Globus pallidus (tissue), 1 donor: ENCODE results near the gene OR2F1.

Experiments
- DNase-seq: peaks from one replicate; pipeline ENCODE4 v3.0.0-alpha.2; 2015; ENCODE audit warnings: low spot score

The OR2F1 gene, protein sequence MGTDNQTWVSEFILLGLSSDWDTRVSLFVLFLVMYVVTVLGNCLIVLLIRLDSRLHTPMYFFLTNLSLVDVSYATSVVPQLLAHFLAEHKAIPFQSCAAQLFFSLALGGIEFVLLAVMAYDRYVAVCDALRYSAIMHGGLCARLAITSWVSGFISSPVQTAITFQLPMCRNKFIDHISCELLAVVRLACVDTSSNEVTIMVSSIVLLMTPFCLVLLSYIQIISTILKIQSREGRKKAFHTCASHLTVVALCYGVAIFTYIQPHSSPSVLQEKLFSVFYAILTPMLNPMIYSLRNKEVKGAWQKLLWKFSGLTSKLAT

DNA sequence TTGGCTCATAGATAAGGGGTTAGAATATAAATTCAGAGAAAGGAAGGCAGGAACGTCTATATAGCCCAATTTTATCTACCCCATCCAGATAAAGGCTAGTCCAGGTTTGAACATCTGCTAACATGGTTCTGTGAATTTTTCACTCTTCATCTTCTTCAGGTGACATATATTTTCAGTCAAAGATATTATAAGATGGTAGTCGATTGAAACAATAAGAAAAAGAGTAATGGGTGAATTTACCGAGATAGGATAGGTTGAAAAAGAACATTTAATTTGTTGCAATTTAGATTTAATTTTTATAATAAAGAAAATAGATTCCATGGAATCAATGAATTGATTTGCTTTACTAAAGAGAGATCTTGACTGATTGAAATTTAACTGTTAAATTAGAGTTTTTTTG lies at the start of gene OR2F1:
Gene OR2F1 (plus strand): TSS at position 301 of the 400 bp plus-strand sequence. CDS start 5,127 bp downstream, outside the sequence.
- DNase-seq, result no peak

DNA sequence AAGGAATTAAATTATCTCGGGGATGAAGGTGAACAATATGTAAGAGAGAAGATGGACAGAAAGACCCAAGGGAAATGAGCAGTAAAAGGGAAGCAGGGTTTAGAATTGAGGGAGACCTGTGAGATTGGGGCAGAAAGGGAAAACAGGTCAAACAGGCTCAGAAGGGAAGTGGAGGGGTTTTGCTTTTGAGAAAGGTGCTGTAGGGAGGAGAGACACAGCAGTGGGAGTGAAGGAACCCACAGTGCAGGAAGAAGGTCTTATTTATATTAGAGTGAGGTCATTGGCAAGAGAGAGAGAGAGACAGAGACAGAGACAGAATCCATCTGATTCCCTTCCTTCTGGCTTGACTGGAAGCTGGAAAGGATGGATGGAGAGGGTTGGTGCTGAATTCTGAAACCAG lies 49.1 kb upstream of the OR2F1 start:
- DNase-seq, result no peak

DNA sequence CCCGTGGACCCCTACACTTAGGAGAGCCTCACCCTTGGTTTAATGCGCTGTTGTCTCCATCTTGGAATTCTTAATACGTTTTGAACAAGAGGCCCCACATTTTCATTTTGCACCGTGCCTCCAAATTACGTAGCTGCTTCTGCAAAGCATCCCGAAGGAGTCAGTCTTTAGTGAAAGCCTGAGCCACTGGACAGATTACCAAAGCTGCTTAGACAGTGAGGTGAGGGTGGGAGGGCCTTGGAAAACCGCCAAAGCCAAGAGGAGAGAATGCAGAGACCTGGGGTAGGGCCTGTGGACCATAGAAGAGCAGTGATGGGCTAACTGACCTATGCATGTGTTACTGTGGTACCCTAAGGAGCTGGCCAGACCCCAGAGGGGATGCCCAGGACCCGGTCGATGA lies 48.5 kb upstream of the OR2F1 start:
- no peak for DNase-seq

DNA sequence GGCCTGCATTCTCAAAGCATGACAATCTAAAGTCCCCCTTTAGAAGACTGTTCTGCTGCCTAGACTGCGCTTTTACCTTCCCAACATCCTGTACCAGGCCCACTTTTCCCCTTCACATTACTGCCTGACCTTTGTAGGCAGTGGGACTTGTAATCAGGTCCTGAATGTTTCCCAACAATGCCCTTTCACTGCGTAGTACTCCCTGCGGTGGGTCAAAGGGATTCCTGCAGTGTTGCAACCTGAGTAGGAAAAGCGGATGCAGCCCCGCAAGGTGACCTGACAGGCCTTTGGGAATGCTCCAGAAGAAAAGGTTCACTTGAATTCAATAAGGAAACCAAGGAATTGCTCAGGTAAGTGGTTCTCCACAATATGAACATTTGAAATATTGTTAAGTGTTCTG lies 47.7 kb upstream of the OR2F1 start:
- DNase-seq, result no peak

DNA sequence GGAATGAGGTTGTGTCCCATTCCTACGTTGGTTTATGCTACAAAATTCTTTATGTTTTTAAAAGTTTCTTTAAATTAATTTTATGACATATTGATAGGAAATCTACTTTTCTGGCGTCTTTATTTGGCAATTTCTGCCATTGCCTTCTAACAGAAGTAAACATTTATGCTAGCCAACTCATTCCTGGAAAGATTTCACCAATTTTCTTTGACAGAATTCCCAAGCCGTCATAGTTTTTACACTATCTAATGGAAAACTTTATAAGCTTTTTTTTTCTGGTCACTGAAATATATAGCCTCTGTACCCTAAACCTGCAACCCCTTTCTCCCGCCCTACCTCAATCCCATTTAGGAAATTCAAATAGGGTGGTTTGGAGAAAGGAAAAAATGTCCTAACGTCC lies 46.5 kb upstream of the OR2F1 start:
- DNase-seq, result no peak

DNA sequence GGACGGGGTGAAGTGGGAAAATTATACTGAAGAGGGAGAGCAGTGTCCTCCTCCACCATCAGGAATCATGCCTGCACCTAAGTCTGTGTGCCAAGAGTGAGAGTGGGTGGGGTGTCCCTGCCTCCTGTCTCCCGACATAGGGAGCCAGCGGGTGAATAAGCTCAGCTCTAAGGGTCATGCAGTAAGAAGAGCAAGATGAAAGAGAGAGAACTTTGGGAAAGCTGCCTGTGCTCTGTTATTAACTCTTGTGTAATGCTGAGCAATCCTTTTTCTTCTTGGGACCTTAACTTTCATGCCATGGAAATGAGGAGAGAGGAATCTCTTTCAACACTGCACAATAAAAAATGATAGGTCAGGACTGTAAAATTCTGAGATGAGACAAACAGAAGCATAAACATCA lies 44.8 kb upstream of the OR2F1 start:
- DNase-seq, result no peak

DNA sequence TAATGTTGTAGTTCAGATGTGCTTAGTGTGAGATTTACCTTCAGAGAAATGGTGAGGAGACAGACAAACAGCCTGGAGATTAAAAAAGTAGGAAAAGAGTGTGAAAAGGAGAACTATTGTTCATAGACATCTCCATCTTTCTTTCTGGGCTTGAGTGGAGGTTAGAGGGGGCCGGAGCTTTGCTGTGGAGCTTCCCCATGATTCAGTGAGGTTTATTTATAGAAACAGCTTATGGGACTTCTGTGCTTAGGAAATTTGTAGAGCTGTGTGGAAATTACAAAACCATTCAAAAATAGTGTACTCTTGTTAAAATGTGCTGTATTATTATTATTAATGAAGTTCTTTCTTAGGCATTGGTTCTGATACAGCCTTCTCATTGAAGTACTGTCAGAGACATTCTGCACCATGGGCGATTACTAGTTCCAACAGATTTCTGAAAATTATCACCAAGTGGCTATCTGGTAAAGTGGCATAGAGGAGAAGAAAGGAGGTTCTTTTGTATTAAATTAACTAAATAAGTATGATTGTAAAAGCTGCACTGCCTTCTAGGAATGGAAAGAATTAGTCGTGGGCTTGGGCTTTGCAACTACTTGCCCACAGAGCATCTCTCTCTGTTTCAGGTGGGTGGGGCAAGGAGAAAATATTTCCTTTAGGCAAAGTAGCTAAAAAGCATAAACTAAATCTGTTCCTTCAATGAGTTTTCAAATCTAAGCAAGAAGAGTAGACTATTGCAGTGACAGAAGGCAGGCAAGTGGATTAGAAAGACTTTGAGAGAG lies 44.0 kb upstream of the OR2F1 start:
- DNase-seq, result no peak

DNA sequence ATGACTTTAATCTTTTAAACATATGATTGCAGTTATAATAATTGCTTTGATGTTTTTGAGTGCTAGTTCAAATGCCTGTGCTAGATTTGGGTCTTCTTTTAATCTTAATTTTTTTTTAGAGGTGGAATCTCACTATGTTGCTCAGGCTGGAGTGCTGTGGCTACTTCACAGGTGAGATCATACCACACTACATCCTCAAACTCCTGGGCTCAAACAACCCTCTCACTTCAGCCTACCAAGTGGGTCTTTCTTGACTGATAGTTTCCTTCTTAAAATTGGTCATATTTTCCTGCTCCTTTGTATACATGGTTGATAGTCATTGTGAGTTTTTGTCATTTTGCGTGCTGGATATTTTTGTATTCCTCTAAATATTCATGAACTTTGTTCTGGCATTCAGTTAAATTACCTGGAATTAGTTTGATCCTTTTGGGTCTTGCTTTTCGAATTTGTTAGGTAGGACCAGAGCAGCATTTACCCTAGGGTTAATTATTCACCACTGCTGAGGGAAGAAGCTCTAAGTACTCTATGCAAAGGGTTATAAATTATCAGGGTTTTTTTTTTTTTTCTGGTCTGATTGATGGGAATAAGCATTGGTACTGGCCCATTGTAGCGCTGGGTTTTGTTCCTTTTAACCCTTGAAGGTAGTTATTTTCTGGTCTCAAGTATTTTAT lies 40.6 kb upstream of the OR2F1 start:
- no peak for DNase-seq

DNA sequence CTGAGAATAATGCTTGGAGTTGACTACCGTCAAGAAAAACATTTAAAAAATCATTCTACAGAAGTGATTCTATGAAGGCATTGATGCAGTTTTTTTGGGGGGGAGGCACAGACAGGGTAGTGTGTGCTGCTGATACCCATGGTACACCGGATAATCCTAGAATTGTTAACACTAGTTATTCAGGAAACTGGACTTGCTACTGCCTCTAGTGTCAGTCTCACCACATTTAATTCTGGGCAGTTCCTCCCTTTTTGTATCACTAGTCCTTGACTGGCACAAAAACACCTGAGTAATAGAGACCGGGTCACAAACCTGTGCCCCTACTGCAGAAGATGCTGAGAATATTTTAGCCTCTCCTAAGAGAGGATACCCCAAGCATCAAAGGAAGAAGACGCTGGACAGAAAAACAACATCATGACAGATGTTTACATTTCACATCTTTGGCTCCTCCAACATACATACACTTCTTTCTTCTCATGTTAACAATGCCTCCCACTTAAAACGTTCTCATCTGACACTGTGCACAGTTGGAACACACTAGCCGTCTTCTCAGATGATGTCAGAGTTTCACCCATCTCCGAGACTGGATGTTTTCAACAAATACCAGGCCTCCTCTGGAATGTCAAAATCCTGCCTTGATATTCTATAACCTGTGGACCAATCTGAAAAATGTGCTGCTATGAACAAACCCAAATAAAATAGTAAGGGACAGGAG lies 39.5 kb upstream of the OR2F1 start:
- no peak for DNase-seq

DNA sequence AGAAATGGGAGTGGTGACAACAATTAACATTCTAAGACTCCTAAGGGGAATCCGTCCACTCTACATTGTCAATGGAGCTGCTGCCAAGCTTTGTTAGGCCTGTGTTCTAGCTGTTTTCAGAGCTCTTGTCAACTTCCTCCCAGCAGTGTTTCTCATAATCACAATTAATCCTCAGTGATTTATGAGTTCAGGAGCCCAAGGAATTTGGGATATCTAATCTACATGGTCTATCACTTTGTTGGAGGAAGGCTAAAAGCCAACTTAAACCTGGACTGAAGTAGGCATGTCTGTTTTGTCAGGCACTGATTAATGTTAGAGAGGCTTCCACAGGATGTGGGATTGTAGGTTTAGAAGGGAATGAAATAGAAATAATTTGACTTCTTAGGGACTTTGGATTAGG lies 29.8 kb upstream of the OR2F1 start:
- no peak for DNase-seq

DNA sequence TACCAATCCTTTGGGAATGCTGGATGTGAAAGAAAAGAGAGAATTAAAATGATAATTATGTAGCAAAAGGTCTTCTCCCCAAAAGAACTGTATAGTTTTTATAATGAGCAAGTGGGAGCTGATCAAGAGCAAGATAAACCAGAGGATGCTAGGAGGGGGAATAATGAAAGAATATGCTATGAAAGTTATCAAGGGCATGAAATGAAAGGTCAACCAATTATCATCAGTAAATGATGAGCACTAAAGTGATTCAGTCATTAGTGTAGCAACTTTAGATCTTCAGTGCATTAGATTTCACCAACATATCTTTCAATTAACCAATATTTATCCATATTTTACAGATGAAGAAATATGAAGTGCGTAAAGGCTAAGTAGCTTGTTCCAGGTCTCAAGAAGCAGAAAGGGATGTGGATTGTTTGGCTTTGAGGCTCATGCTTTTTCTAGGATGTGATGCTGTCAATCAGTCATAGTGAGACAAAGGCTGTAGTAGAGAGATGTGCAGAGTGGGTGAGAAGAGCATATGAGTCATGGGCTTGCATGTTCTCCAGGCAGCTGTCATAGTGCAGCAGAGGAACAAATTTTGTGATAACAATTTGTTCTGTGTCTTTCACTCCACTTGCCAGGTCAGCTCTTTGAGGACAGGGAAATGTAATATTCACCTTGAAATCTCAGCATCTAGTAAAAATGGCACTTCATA lies 25.3 kb upstream of the OR2F1 start:
- no peak for DNase-seq

DNA sequence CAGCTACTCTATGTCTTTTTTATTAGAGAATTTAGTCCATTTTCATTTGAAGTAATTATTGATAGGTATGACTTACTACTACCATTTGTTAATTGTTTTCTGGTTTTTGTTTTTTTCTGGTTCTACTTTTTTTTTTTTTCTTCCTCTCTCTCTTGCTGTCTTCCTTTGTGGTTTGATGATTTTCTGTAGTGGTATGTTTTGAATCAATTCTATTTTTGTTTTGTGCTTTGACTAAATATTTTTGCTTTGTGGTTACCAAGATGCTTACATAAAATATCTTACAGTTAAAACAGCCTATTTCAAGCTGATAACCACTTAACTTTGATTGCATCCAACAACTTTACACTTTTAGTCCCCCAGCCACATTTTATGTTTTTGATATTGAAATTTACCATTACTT lies 22.9 kb upstream of the OR2F1 start:
- DNase-seq, result no peak

DNA sequence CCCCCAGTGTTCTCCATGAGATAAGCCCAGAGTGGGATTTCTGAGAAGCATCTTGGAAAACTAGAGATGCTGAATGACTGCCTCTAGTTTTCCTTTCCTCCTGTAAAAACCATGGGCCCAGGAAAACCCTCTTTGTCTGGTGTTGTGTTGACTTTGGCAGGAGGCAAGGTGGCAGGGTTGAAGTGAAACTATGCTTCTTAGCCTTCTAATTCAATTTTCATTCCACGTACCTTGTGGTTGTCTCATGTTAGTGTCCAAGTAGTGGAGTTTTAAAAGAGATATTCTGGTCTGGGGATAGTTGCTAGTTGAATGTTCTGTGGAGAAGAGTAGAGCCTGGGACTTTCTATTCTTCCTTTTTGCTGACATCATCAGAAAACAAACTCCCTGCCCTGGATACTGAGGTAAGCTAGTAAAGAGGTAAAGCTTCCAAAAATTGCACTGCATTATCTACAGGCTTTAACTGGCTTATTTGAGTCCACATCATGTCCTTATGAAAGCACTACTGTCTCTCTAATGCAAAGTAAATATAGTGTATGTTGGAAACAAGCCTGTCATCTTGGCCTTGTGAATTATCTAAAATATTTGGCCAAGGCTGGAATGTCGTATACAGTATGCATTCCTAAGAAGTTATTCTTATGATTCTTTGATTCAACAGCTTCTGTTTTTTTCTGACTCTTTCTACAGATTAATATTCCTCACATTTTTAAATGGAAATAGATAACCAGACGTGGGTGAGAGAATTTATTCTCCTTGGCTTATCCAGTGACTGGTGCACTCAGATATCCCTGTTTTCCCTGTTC lies 19.9 kb upstream of the OR2F1 start, which contains the start of gene OR2F2:
Gene OR2F2 (plus strand): TSS at position 708 of the 800 bp plus-strand sequence. CDS start 0 bp downstream, at position 708.
- DNase-seq, result no peak

DNA sequence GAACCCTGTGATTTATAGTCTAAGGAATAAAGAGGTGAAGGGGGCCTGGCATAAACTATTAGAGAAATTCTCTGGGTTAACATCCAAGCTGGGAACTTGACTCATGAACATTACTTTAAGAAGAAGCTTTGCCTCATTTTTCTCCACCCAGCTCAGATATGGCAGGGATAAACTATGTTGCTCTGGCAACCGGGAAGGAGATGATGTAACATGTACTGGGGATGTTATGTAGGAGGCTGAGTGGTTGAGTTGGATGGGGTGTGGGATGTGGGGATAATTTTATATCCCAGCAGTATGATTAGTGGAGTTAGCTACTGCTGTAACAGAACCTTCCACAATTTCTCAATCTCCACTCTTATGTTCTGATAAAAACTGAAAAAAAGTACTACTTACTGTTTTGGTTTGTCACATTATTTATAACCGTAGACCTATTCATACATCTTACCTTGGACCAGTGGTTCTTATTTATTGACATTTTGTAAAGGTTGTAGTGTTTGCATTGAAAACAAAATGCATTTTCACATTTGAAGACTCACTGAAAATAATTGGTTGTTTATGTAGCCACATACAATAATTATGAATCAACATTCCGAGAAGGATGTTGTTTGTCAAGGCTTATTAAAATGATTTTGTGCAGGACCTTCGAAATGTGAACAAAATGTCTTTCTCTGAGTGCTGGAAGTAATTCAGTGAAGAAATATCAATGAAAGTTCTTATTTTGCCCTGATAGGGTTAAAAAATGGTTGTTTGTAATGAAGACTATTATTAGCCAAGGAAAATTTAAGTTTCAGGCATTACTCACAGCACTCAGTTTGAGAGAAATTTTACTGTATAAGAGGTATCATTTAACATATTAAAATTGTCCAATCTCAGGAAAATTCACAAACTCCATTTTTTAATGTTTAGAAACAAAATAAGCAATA lies 18.3 kb upstream of the OR2F1 start:
- no peak for DNase-seq

DNA sequence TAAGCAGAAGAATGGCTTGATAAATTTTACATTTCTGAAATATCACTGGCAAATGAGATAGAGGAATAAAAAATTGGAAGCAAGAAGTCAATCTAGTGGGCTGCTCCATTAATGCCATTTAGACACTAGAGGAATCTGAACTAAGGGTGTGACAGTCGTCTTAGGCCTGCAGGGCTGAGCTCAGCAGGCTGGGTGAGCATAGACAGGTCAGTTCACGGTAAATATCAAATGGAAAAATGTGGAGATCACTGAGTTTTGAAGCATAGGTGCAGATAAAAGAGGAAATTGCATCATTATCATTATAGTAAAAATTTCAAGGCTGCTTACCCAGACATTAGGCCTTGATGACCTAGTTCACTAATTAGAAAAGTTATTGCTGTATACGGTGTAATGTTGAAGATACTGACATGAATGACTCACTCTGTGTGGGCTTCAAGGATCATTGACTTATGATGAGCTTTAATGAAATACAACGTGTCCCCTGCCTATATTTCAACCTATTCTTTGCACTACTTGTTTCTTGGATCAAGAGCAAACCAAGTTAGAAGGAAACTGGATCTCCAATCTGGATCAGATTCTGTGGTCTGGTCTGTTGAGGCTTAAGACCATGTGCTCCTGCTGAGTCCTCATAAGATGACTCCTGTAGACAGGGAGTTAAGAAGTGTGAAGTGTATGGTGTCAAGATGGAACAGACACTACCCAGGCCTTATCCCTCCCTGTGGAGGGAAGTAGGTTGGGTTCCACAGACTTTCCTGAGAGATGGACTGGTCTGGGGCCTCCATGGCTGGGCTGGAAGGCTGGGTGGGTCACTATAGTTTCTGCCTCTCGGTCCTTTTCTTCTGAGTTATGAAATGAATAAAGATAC lies 16.0 kb upstream of the OR2F1 start:
- no peak for DNase-seq

DNA sequence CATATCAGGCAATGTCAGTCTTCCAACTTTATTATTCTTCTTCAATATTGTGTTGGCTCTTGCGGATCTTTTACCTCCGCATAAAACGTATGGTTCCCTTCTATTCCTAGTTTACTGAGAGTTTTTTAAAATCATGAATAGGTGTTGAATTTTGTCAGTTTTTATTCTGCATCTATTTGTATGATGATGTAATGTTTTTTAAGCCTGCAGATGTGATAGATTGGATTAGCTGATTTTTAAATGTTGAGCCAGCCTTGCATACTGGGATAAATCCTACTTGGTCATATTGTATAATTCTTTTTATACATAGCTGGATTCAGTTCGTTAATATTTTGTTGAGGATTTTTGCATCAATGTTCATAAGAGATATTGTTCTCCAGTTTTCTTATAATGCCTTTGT lies 9.2 kb upstream of the OR2F1 start:
- no peak for DNase-seq

DNA sequence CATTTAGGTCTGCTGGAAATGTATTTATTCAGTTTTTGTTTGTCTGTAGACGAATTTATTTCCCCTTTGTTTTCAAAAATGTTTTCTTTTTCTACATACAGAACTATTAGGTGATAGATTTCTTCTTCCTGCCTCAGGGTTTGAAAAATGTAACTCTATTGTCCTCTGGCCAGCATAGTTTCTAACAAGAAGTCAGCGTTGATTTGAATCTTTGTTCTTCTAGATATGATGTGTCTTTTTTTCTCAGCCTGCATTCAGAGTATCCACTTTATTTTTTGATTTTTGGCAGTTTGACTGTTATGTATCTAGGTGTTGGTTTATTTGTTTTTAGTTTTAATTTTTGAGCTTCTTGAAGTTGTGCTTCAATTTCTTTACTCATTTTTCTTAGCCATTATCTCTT lies 7.5 kb upstream of the OR2F1 start:
- DNase-seq, result no peak

DNA sequence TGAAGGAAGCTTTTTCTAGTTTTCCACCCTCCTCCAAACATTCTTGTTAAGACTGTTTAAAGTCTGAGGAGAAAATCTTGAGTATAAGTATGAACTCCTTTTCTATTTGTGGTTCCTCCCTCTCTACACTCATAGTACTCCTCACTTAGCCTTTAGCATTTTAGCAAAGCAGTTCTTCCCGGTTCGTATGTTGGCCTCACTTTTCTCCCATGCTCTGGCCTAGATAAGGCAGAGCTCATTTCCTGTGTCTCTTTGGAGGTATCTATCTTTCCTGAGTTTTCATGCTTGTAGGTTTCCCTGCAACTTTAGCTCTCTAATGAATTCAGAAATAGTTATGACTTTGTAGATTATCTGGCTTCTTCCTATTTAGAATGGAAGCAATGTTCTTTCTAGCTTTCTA lies 5.9 kb upstream of the OR2F1 start:
- DNase-seq, result no peak

DNA sequence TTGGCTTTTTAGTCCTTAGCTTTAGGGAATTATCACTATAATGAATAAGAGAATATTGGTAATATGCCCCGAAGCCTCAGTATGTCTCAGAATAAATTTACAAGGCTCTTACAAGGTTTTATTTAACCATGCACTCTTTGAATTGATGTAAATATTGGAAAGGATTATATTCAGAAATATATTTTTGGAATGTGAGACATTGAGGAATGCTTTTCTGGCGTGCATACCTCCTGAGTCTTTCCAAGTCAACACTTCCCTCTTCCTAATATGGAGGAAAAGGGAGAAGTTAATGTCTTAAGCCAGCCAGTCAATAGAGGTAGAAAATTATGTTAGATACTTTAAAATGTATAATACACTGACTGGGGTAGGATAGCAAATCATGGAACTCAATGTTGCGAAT lies 1.2 kb upstream of the OR2F1 start:
- no peak for DNase-seq
